Activated CD4-positive, alpha-beta T cell treated with anti-CD3 and anti-CD28 coated beads, Interleukin-2, amount 50 U/mL, for 4 hours (primary cell): ENCODE measurements around the gene SLC25A44.
"Not testable (repeated sequence)": the region's sequence is repeated elsewhere in the genome, so short reads cannot be mapped to it uniquely, and the experiment has no call there.

Experiments used
- DNase-seq, 2 experiments: peaks; one replicate each; pipeline ENCODE4 v3.0.0-alpha.2; 2020

The SLC25A44 gene

GRCh38 chr1:156164125-156164831 lies 29.6 kb upstream of the SLC25A44 start:
- no peak for DNase-seq

GRCh38 chr1:156165083-156165482 lies 28.8 kb upstream of the SLC25A44 start:
- no peak for DNase-seq

GRCh38 chr1:156167536-156167935 lies 26.4 kb upstream of the SLC25A44 start:
- DNase-seq, result no peak

DNA sequence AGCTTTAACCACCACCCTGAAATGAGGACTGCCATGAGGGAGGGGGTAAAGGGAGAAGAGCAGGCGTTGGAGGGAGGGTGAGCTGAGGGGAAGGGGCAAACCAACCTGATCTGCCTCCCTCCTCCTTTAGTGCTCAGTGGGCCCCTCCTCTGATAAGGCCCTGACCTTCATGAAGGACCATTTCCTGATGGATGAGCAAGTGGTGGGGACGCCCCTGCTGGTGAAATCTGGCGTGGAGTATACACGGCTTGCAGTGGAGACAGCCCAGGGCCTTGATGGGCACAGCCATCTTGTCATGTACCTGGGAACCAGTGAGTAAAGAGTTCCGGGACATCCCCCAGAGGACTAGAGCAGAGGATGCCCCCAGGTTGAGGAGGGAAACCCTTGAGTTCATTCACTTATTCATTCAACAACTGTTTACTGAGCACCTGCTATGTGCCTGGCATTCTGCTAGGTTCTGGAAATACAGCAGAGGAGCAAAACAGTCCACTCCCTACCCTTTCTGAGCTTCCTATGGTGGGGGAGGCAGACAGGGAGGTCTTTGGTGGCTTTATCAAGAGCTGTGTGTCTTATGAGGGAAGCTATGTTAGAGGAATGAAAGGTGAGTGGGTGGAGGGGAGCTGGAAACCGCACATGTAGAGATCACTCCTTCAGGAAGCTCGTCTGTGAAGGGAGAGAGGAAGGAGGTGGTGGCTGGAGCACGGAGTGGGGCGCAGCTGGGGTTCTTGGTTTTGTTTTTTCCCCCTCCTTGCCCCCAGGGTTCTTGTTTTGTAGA lies 21.0 kb upstream of the SLC25A44 start:
- DNase-seq, result no peak

GRCh38 chr1:156176610-156177210 lies 17.2 kb upstream of the SLC25A44 start:
- no peak for DNase-seq

- DNase-seq, result no peak
Measured at GRCh38 chr1:156177919-156178654, 15.8 kb upstream of the SLC25A44 start.

- DNase-seq, result no peak
Measured at GRCh38 chr1:156180471-156180870, 13.4 kb upstream of the SLC25A44 start.

DNA sequence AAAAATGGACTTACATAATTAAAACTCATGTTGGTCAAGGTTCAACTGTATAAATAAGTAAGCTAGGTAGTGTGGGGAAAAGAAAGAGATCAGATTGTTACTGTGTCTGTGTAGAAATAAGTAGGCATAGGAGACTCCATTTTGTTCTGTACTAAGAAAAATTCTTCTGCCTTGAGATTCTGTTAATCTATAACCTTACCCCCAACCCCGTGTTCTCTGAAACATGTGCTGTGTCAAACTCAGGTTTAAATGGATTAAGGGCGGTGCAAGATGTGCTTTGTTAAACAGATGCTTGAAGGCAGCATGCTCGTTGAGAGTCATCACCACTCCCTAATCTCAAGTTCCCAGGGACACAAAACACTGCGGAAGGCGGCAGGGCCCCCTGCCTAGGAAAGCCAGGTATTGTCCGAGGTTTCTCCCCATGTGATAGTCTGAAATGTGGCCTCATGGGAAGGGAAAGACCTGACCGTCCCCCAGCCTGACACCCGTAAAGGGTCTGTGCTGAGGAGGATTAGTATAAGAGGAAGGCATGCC lies 12.4 kb upstream of the SLC25A44 start:
- DNase-seq, result not testable (repeated sequence)

- DNase-seq, result not testable (repeated sequence)
Measured at GRCh38 chr1:156182010-156182779, 11.7 kb upstream of the SLC25A44 start.

DNA sequence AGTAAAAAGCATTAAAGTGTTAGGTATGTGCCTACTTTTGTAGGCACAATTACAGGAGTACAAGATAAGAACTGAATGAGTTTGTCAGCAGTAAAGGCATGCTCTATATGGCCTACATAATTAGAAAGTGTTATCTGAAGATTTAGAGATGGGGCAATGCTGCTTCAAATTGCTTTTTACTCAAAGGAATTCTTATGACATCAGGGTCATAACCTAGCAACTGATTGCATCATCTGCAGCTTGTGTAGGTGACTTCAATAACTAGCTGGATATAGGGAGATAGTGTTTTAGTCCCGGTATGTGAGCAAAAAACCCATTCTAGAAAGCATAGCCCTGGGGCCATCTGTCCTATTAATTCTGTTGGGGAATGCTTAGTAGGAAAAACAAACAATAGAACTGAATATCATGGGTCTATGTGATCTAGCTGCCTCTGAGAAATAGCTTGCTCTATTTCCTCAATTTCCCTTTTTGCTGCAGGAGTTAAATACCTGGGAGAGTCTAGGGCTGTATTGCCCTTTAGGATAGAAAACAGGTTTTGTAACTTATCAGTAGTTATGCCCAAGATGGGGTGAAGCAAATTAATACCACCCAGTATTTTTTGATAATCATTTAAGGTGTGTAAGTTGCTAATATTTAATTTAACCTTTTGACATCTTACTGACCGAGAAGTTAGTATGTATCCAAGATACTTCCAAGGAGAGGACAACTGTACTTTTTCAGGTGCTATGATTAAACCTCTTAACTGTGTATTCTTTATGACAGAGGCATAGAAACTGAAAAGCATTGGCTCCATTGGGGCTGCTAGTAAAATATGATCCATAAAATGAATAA lies 7.3 kb upstream of the SLC25A44 start:
- DNase-seq, result not testable (repeated sequence)

GRCh38 chr1:156190265-156190664 lies 3.6 kb upstream of the SLC25A44 start:
- DNase-seq, result not testable (repeated sequence)

GRCh38 chr1:156191292-156191964 lies 2.5 kb upstream of the SLC25A44 start:
- DNase-seq, result no peak

DNA sequence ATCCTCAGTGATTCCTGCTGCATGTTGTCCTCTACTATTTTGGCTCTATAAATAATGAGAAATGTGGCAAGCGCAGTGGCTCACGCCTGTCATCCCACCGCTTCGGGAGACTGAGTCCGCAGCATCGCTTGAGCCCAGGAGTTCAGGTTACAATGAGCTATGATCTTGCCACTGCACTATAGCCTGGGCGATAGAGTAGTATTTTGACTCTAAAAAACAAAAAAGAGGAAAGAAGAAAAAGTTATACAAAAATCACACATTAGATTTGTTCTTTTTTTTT lies 756 bp upstream of the SLC25A44 start:
- no peak for DNase-seq

GRCh38 chr1:156194300-156194652 lies 372 bp downstream of the SLC25A44 start:
- DNase-seq, result no peak

GRCh38 chr1:156195853-156196252 lies 1.9 kb downstream of the SLC25A44 start:
- no peak for DNase-seq

DNA sequence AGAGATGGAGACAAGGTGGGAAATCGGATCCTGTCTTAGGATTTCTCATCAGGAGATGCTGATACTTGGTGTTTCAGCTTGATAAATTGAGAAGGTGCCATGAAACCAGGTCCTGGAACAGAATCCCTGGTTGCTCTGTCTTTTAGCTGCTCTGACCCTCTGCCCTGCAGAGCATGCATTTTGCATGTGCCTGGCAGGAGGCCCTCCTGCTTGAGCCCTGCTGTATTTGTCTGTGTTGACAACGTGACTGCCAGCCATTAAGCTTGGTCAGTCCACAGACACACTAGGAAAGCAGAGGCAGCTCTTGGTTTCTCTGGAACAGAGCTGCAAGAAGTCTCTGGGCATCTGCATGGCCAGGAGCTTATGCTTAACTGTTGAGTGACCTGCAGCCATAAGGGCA lies 2.5 kb downstream of the SLC25A44 start:
- no peak for DNase-seq

- DNase-seq, result no peak
Measured at GRCh38 chr1:156198831-156199349, 5.0 kb downstream of the SLC25A44 start.

DNA sequence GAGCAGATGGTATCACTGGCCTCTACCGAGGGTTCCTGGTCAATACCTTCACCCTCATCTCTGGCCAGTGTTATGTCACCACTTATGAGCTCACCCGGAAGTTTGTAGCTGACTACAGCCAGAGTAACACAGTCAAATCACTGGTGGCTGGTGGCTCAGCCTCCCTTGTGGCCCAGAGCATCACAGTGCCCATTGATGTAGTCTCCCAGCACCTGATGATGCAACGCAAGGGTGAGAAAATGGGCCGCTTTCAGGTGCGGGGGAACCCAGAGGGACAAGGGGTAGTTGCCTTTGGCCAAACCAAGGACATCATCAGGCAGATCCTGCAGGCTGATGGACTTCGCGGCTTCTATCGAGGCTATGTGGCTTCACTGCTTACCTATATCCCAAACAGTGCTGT lies 6.1 kb downstream of the SLC25A44 start:
- DNase-seq, result no peak

GRCh38 chr1:156203331-156203730 lies 9.4 kb downstream of the SLC25A44 start:
- no peak for DNase-seq

GRCh38 chr1:156204686-156205085 lies 10.8 kb downstream of the SLC25A44 start:
- no peak for DNase-seq

DNA sequence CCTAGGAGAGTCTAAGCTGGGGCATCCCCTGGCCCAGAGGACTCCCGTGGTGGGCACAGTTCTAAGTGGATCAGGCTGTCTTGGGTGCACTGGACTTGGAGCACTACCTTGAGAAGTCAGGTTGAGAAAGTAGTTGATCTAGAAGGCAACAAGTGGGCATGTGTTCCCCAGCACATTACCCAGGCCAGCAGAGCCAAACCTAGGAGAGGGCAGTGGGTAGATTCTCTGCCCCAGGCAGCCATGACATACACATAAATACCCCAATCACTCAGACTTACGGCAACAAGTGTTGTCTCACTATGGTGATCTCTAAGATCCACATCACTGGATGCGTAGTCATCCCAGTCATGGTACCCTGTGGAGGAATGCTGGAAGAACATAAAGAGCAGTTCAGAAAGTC lies 17.3 kb downstream of the SLC25A44 start:
- DNase-seq, result no peak
